Loucy (cell line): ENCODE results near the gene KRTAP27-1.

Source experiments
- H2AFZ ChIP-seq: fragments of 200-600 bp; sonication (generic); 2 replicates; pipeline ENCODE4 v1.6.0; 2016; ENCODE audit warnings: antibody characterized with exemption, mild to moderate bottlenecking, low read length, moderate library complexity
- H3F3A ChIP-seq: fragments of 200-600 bp; 2 replicates; pipeline ENCODE4 v1.6.0; 2016; ENCODE audit warnings: antibody characterized with exemption, low read depth, mild to moderate bottlenecking
- H3K27me3 ChIP-seq: fragments of 200-600 bp; sonication (generic); 2 replicates; pipeline ENCODE4 v1.6.1; 2014; ENCODE audit warnings: low read length, mild to moderate bottlenecking; ENCODE audit not compliant: insufficient read depth, poor library complexity, severe bottlenecking
- H3K36me3 ChIP-seq: fragments of 200-600 bp; sonication (generic); 2 replicates; pipeline ENCODE4 v1.6.1; 2016; ENCODE audit warnings: low read length; ENCODE audit not compliant: insufficient read depth
- H3K4me1 ChIP-seq: fragments of 200-600 bp; sonication (generic); 2 replicates; pipeline ENCODE4 v1.5.1; 2014; ENCODE audit warnings: low read length, mild to moderate bottlenecking; ENCODE audit not compliant: insufficient read depth, poor library complexity, severe bottlenecking
- H3K4me2 ChIP-seq: fragments of 200-600 bp; sonication (generic); 2 replicates; pipeline ENCODE4 v1.6.0; 2014; ENCODE audit warnings: antibody characterized with exemption, low read length, low read depth, mild to moderate bottlenecking; ENCODE audit not compliant: poor library complexity, severe bottlenecking
- H3K4me3 ChIP-seq: fragments of 200-600 bp; sonication (generic); 2 replicates; pipeline ENCODE4 v1.5.1; 2014; ENCODE audit warnings: low read length, mild to moderate bottlenecking, mixed read lengths; ENCODE audit not compliant: poor library complexity, severe bottlenecking
- H3K79me2 ChIP-seq: fragments of 200-600 bp; sonication (generic); 2 replicates; pipeline ENCODE4 v1.6.1; 2014; ENCODE audit warnings: low read length; ENCODE audit not compliant: insufficient read depth
- H3K9ac ChIP-seq: fragments of 200-600 bp; sonication (generic); 2 replicates; pipeline ENCODE4 v1.6.0; 2014; ENCODE audit warnings: mild to moderate bottlenecking, low read depth, low read length, moderate library complexity; ENCODE audit not compliant: poor library complexity, severe bottlenecking
- H3K9me2 ChIP-seq: fragments of 200-600 bp; sonication (generic); replicated peaks from 2 replicates; pipeline ENCODE4 v1.6.1; 2016; ENCODE audit warnings: low read depth, low read length, mixed read lengths
- H3K9me3 ChIP-seq: fragments of 200-600 bp; sonication (generic); 2 replicates; pipeline ENCODE4 v1.6.1; 2014; ENCODE audit warnings: mild to moderate bottlenecking, antibody characterized with exemption, low read length, low read depth; ENCODE audit not compliant: insufficient read depth
- H4K20me1 ChIP-seq: fragments of 200-600 bp; sonication (generic); 2 replicates; pipeline ENCODE4 v1.6.0; 2014; ENCODE audit warnings: antibody characterized with exemption, low read length, mild to moderate bottlenecking; ENCODE audit not compliant: insufficient read depth, poor library complexity, severe bottlenecking
- CTCF ChIP-seq: fragments of 200-600 bp; sonication (generic); conservative IDR thresholded peaks from 2 replicates; pipeline ENCODE4 v1.5.1; 2014; ENCODE audit warnings: mild to moderate bottlenecking, antibody characterized with exemption, low read length
- EZH2phosphoT487 ChIP-seq: fragments of 200-600 bp; IDR thresholded peaks from 2 replicates; pipeline ENCODE4 v1.6.1; 2018; ENCODE audit warnings: antibody characterized with exemption, mild to moderate bottlenecking, moderate library complexity, borderline replicate concordance

Gene KRTAP27-1

DNA sequence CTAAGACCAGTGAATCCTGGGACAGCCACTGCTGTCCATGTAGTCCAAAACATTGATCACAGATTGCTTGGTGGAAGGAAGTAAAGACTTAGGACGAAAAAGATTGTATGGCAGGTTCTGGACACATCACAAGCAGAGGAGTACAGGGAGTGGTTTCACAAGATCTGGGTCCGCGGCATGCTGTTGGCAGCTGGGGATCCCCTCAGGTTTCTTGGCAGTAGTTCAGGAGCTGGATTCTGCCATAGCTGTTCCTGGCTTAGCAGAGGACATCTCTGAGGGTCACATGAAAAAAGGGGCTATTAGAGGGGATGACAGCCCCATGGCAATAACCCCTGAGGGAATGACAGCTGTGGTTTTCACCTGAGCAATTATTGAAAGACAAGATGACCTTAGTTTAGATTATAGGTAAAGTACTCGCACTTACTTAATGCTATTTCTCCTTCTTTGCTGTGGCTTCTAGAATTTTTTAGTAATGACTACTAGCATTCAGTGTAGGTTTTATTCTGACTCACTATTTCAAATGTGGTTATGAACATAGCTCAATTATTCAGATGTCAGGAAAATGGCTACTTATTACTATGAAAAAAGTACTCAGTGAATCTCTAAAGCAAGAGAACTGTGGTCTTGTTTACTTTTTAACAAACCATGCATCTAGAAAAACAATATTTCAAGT lies 8.2 kb downstream of the KRTAP27-1 start:
- no peak for TF ChIP-seq CTCF
- no peak for TF ChIP-seq EZH2phosphoT487
- no peaks in the 10 kb centered on the region for H3K9me2 ChIP-seq
- peaks cover 3% of the 10 kb centered on the region; the same call in 1 of the 2 replicates for H3K9me3 ChIP-seq
- no peak overlapping the region for H3K4me2 ChIP-seq
- no peaks in the 10 kb centered on the region for H3K4me1 ChIP-seq
- H3K9ac ChIP-seq = no peak overlapping the region
- H3K36me3 ChIP-seq = no peaks in the 10 kb centered on the region
- no peaks in the 10 kb centered on the region for H4K20me1 ChIP-seq
- no peaks in the 10 kb centered on the region for H3F3A ChIP-seq
- H3K4me3 ChIP-seq = no peak overlapping the region
- no peaks in the 10 kb centered on the region for H3K27me3 ChIP-seq
- H3K79me2 ChIP-seq = no peaks in the 10 kb centered on the region
- no peak overlapping the region for H2AFZ ChIP-seq

GRCh38 chr21:30326390-30326789 lies 11.1 kb downstream of the KRTAP27-1 start:
- no peaks in the 10 kb centered on the region for H3K9me2 ChIP-seq
- no peaks in the 10 kb centered on the region for H3K36me3 ChIP-seq
- H2AFZ ChIP-seq = no peak overlapping the region
- H3K4me2 ChIP-seq = no peak overlapping the region
- no peak overlapping the region for H3K4me3 ChIP-seq
- H3K9me3 ChIP-seq = peaks cover 3% of the 10 kb centered on the region; the same call in 1 of the 2 replicates
- TF ChIP-seq EZH2phosphoT487 = no peak
- no peak for TF ChIP-seq CTCF
- no peaks in the 10 kb centered on the region for H3K27me3 ChIP-seq
- H4K20me1 ChIP-seq = no peaks in the 10 kb centered on the region
- no peaks in the 10 kb centered on the region for H3F3A ChIP-seq
- no peaks in the 10 kb centered on the region for H3K79me2 ChIP-seq
- H3K9ac ChIP-seq = no peak overlapping the region
- H3K4me1 ChIP-seq = no peaks in the 10 kb centered on the region

DNA sequence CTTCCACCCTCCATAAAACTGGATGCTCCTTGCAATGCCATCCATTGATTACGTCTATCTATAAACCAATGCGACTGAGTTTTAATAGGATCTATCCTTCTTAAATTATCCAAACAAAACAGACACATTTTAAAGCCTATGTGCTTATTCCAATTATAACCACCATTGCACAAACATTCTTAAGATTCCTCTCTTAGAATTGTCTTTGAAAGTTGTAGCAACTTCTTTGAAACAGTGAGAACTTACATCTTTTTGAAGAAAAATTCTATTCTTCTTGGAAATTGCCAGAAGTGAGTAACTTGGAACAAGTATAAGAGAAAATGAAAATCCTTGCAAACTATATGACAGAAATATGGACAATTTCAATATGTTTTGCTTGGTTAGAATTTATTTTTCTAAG lies 17.3 kb downstream of the KRTAP27-1 start, which contains the start of gene KRTAP26-1:
Gene KRTAP26-1 (minus strand): TSS at position 101 of the 400 bp plus-strand sequence. CDS start 280 bp downstream, outside the sequence.
- no peak within 1 kb of the TSS for H3K4me3 ChIP-seq
- no peak within 1 kb of the TSS for H2AFZ ChIP-seq
- H3K4me1 ChIP-seq = no peaks in the 10 kb centered on the region
- H3K4me2 ChIP-seq = no peak within 1 kb of the TSS
- no peak within 1 kb of the TSS for H3K9ac ChIP-seq
- TF ChIP-seq CTCF (no peak), EZH2phosphoT487 (no peak)
- H3K27me3 ChIP-seq = no peaks in the 10 kb centered on the region
- H3K79me2 ChIP-seq = no peaks in the 10 kb centered on the region
- no peaks in the 10 kb centered on the region for H4K20me1 ChIP-seq
- no peaks in the 10 kb centered on the region for H3K36me3 ChIP-seq
- H3K9me3 ChIP-seq = no peaks in the 10 kb centered on the region
- no peaks in the 10 kb centered on the region for H3K9me2 ChIP-seq
- H3F3A ChIP-seq = no peaks in the 10 kb centered on the region
